ENCODE data around the gene RGCC.

Gene RGCC

GRCh38 chr13:41499452-41499851 lies 42.1 kb downstream of the RGCC start:
- H3K4me1 ChIP-seq (ENCODE audit: insufficient read depth, low read length, poor library complexity, severe bottlenecking): peaks cover 8% of the 10 kb centered on the region
- no peak overlapping the region for H3K4me3 ChIP-seq (ENCODE audit: low read length, poor library complexity, severe bottlenecking)
- no peaks in the 10 kb centered on the region for H3F3A ChIP-seq (ENCODE audit: low read depth)
- no peaks in the 10 kb centered on the region for H4K20me1 ChIP-seq (ENCODE audit: insufficient read depth, low read length, poor library complexity, severe bottlenecking)
- H3K36me3 ChIP-seq (ENCODE audit: insufficient read depth, low read length): no peaks in the 10 kb centered on the region
- H2AFZ ChIP-seq (ENCODE audit: low read length): no peak overlapping the region
- TF ChIP-seq EZH2phosphoT487 (IDR thresholded peaks at IDR 0.05; ENCODE audit: borderline replicate concordance) (no peak), CTCF (conservative IDR thresholded peaks at IDR 0.05; ENCODE audit: low read length) (no peak)
- H3K9ac ChIP-seq (ENCODE audit: low read depth, low read length, poor library complexity, severe bottlenecking): no peak overlapping the region
- no peaks in the 10 kb centered on the region for H3K27me3 ChIP-seq (ENCODE audit: insufficient read depth, low read length, poor library complexity, severe bottlenecking)
- no peak overlapping the region for H3K4me2 ChIP-seq (ENCODE audit: low read depth, low read length, poor library complexity, severe bottlenecking)
- H3K9me3 ChIP-seq (ENCODE audit: insufficient read depth, low read depth, low read length): no peaks in the 10 kb centered on the region
- no peaks in the 10 kb centered on the region for H3K9me2 ChIP-seq (replicated peaks; ENCODE audit: low read depth, low read length)
- H3K79me2 ChIP-seq (ENCODE audit: insufficient read depth, low read length): no peaks in the 10 kb centered on the region

- Histone ChIP-seq H3K9me3 (ENCODE audit: insufficient read depth, low read depth, low read length) (no peaks in the 10 kb centered on the region), H3K36me3 (ENCODE audit: insufficient read depth, low read length) (no peaks in the 10 kb centered on the region), H3F3A (ENCODE audit: low read depth) (no peaks in the 10 kb centered on the region), H2AFZ (ENCODE audit: low read length) (0 out of 2 replicates have a peak overlapping the region, but pooled peaks have one; percentile 11), H3K79me2 (ENCODE audit: insufficient read depth, low read length) (no peaks in the 10 kb centered on the region), H3K27me3 (ENCODE audit: insufficient read depth, low read length, poor library complexity, severe bottlenecking) (no peaks in the 10 kb centered on the region), H3K4me3 (ENCODE audit: low read length, poor library complexity, severe bottlenecking) (no peak overlapping the region), H3K9me2 (replicated peaks; ENCODE audit: low read depth, low read length) (no peaks in the 10 kb centered on the region), H3K4me2 (ENCODE audit: low read depth, low read length, poor library complexity, severe bottlenecking) (no peak overlapping the region), H4K20me1 (ENCODE audit: insufficient read depth, low read length, poor library complexity, severe bottlenecking) (no peaks in the 10 kb centered on the region), H3K9ac (ENCODE audit: low read depth, low read length, poor library complexity, severe bottlenecking) (no peak overlapping the region), H3K4me1 (ENCODE audit: insufficient read depth, low read length, poor library complexity, severe bottlenecking) (peaks cover 8% of the 10 kb centered on the region)
- no peak for TF ChIP-seq EZH2phosphoT487 (IDR thresholded peaks at IDR 0.05; ENCODE audit: borderline replicate concordance)
- no peak for TF ChIP-seq CTCF (conservative IDR thresholded peaks at IDR 0.05; ENCODE audit: low read length)
These were observed 43.2 kb downstream of the RGCC start for GRCh38 chr13:41500511-41500910.

- no peak overlapping the region for H3K4me2 ChIP-seq (ENCODE audit: low read depth, low read length, poor library complexity, severe bottlenecking)
- H4K20me1 ChIP-seq (ENCODE audit: insufficient read depth, low read length, poor library complexity, severe bottlenecking): no peaks in the 10 kb centered on the region
- H3K9me3 ChIP-seq (ENCODE audit: insufficient read depth, low read depth, low read length): no peaks in the 10 kb centered on the region
- H3K27me3 ChIP-seq (ENCODE audit: insufficient read depth, low read length, poor library complexity, severe bottlenecking): no peaks in the 10 kb centered on the region
- H3K36me3 ChIP-seq (ENCODE audit: insufficient read depth, low read length): no peaks in the 10 kb centered on the region
- no peak overlapping the region for H3K9ac ChIP-seq (ENCODE audit: low read depth, low read length, poor library complexity, severe bottlenecking)
- no peak overlapping the region for H3K4me3 ChIP-seq (ENCODE audit: low read length, poor library complexity, severe bottlenecking)
- H3F3A ChIP-seq (ENCODE audit: low read depth): no peaks in the 10 kb centered on the region
- H3K9me2 ChIP-seq (replicated peaks; ENCODE audit: low read depth, low read length): no peaks in the 10 kb centered on the region
- no peaks in the 10 kb centered on the region for H3K79me2 ChIP-seq (ENCODE audit: insufficient read depth, low read length)
- peaks cover 8% of the 10 kb centered on the region for H3K4me1 ChIP-seq (ENCODE audit: insufficient read depth, low read length, poor library complexity, severe bottlenecking)
- no peak for TF ChIP-seq EZH2phosphoT487 (IDR thresholded peaks at IDR 0.05; ENCODE audit: borderline replicate concordance)
- TF ChIP-seq CTCF (conservative IDR thresholded peaks at IDR 0.05; ENCODE audit: low read length): no peak
- no peak overlapping the region for H2AFZ ChIP-seq (ENCODE audit: low read length)
These were observed 43.9 kb downstream of the RGCC start for GRCh38 chr13:41501281-41501680.

Data from Loucy (cell line).